Small intestine (tissue), 7 donors: ENCODE results near the gene C6orf120. TPM values are rescaled to one million over a fixed set of nuclear protein-coding genes. Genes with fewer than 3 reads are reported as not detected.

ENCODE experiments used
- DNase-seq, 2 donors: peaks; one replicate each; pipeline versions ENCODE4 v3.0.0 to v3.0.0-alpha.2; 2013
- FAIRE-seq: peaks from 2 replicates; lab custom pipeline; 2012; peaks lifted over from hg19 to GRCh38; lab: Jason Lieb, UNC
- H3K27ac ChIP-seq, 3 donors: one replicate each; pipeline ENCODE4 v1.5.1; 2013; ENCODE audit warnings: low read length in 2 of 3, mild to moderate bottlenecking in 2 of 3, control low read depth in 1 of 3, inconsistent platforms in 1 of 3, low read depth in 1 of 3, moderate library complexity in 1 of 3
- H3K27me3 ChIP-seq, 3 donors: one replicate each; pipeline ENCODE4 v1.6.1; 2013; ENCODE audit warnings: low read length in 3 of 3, inconsistent platforms in 1 of 3; ENCODE audit not compliant: control insufficient read depth in 3 of 3, insufficient read depth in 3 of 3
- H3K36me3 ChIP-seq, 3 donors: one replicate each; pipeline ENCODE4 v1.6.1; 2013; ENCODE audit warnings: low read length in 3 of 3, inconsistent platforms in 1 of 3, low read depth in 1 of 3, mild to moderate bottlenecking in 1 of 3, moderate library complexity in 1 of 3; ENCODE audit not compliant: control insufficient read depth in 3 of 3, insufficient read depth in 2 of 3
- H3K4me1 ChIP-seq, 3 donors: one replicate each; pipeline ENCODE4 v1.6.1; 2013; ENCODE audit warnings: low read length in 2 of 3, inconsistent platforms in 1 of 3, low read depth in 1 of 3, mild to moderate bottlenecking in 1 of 3, moderate library complexity in 1 of 3; ENCODE audit not compliant: control insufficient read depth in 3 of 3, insufficient read depth in 2 of 3
- H3K4me3 ChIP-seq, 3 donors: one replicate each; pipeline ENCODE4 v1.5.1; 2013; ENCODE audit warnings: low read length in 3 of 3, control low read depth in 1 of 3, inconsistent platforms in 1 of 3, low read depth in 1 of 3, mild to moderate bottlenecking in 1 of 3, moderate library complexity in 1 of 3
- H3K9me3 ChIP-seq, 2 donors: one replicate each; pipeline ENCODE4 v1.6.1; 2013; ENCODE audit warnings: low read depth in 1 of 2, low read length in 1 of 2; ENCODE audit not compliant: control insufficient read depth in 2 of 2, insufficient read depth in 1 of 2
- WGBS, 3 donors: extraction: QIAGEN DNeasy Blood & Tissue Kit; methylation state at CpG; one replicate each; pipeline ENCODE4 v1.1.7; 2013; 5-methylcytosine and 5-hydroxymethylcytosine counted together
- polyA plus RNA-seq, 4 donors: library from polyadenylated mRNA; stranded (reverse) in 3 of 4; unstranded in 1 of 4; fragments of 200-250 nt in 3 of 4; fragments of 120-200 nt in 1 of 4; gene quantifications; one replicate each; pipeline versions ENCODE4 v1.2.1 to v1.2.3, GENCODE V29; 2013
- donor health status: healthy with polysubstance abuse.
- donor health status: control.
- donor health status: control.
- donor health status: Bipolar disorder and iron deficiency.
- donor health status: healthy.

The C6orf120 gene
- polyA plus RNA-seq, 4 donors = 8.4 to 37.9 (median 10.5) TPM

DNA sequence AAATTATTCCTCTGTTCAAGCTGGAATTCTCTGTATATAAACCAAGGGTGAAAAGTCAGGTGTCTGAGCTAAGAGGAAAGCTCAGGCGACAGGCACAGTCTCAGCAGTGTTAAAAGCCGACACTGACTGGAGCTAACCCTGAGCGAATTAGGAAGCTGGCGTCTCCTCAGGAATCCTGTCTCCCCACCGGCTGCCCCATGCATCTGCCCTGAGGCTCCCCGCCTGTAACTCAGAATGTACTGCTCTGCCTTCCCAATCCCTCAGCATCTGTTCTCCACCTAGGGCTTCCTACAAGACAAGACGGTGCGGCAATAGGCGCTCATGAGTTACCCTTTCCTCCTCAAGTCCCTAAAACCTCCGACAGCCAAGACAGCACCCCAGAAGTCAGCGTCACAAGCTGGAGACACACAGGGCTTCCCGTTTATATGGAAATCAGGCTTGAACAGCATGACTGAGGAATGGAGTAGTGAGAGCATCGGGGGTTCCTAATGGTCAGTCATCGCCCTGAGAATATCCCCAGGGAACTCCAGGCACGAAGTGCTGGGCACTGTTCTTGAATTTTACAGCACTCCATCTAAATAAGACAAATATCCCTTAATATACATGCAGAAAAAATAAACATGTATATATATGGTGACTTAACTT is 33.6 kb upstream of the C6orf120 start:
- Histone ChIP-seq H3K27ac (no peak overlapping the region), H3K9me3 (no peaks in the 10 kb centered on the region), H3K4me3 (no peak overlapping the region), H3K4me1 (no peaks in the 10 kb centered on the region), H3K27me3 (no peaks in the 10 kb centered on the region), H3K36me3 (peaks cover 0 to 57% (median 6%) of the 10 kb centered on the region in 3 donors)
- DNase-seq (no peak), FAIRE-seq (no peak)
- 91 to 95% (median 93%) methylated on average over 15 of the region's 15 CpGs for WGBS, 3 donors

DNA sequence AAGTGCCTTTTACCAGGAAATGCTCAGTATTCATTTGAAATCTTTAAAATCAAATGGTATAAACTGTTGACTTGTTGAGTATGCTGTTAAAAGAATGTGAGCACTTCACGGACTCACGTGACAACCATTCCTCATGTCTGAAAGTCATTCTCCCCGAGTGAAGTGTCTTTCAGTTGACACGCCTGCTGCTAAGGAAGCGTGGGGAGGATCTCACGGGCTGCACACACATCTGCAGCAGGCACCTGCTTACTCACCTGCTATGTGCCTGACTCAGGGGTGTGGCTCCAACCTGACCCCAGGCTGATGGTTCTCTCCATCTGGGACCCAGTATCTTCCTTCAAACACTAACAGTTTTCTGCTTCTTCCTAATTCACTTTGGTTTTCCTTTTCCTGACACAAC is 32.8 kb upstream of the C6orf120 start:
- peak overlapping the region in 1 of 3 donors; percentile 22 for H3K27ac ChIP-seq
- no peaks in the 10 kb centered on the region for H3K4me1 ChIP-seq
- no peaks in the 10 kb centered on the region for H3K27me3 ChIP-seq
- H3K36me3 ChIP-seq = peaks cover 0 to 49% (median 6%) of the 10 kb centered on the region in 3 donors
- DNase-seq (no peak), FAIRE-seq (no peak)
- no peaks in the 10 kb centered on the region for H3K9me3 ChIP-seq
- WGBS, 3 donors = 81 to 90% (median 81%) methylated on average over 6 of the region's 6 CpGs
- no peak overlapping the region for H3K4me3 ChIP-seq

DNA sequence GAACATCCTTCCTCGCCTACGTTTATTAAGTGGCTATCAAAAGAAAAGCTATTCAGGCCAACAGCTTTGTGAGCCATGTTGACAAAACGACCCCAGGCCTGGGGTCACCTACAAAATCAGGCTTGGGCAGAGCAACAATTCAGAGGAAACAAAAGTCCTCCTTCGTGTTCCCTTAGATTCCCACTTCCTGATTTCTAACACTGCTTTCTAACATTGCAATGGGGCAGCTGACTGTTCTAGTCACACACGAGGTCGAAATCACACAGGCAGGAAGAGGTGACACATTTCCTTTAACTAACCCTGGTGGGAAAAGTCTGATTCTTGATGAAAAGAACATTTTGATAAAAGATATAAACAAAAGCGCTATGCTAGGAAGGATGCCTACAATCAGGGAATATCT is 32.0 kb upstream of the C6orf120 start:
- WGBS, 3 donors = 61 to 79% (median 78%) methylated on average over 7 of the region's 7 CpGs
- FAIRE-seq (no peak), DNase-seq (no peak)
- peak overlapping the region in 1 of 3 donors; percentile 45 for H3K27ac ChIP-seq
- H3K36me3 ChIP-seq = peaks cover 0 to 45% (median 6%) of the 10 kb centered on the region in 3 donors
- no peaks in the 10 kb centered on the region for H3K4me1 ChIP-seq
- H3K27me3 ChIP-seq = no peaks in the 10 kb centered on the region
- H3K9me3 ChIP-seq = no peaks in the 10 kb centered on the region
- H3K4me3 ChIP-seq = no peak overlapping the region

DNA sequence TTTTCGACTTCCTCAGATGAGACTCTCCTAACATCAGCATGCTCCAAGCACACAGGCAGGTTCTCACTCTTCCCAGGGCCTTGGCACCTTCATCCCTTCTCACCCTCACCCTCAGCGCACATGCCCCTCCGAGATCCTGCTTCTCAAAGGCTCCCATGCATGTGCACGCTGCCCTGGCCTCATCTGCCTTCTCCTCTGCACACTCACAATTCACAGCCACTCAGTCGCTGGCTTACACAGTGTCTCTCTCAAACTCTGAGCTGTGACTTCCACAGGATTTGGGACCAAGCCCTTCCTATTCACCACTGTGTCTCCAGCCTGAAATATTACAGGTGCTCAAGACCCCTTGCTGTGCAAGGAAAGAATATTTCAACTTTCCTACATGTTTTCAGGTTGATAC is 30.4 kb upstream of the C6orf120 start:
- H3K4me3 ChIP-seq = no peak overlapping the region
- no peak overlapping the region for H3K27ac ChIP-seq
- peaks cover 0 to 36% (median 6%) of the 10 kb centered on the region in 3 donors for H3K36me3 ChIP-seq
- no peaks in the 10 kb centered on the region for H3K9me3 ChIP-seq
- DNase-seq (no peak), FAIRE-seq (no peak)
- no peaks in the 10 kb centered on the region for H3K27me3 ChIP-seq
- 96 to 98% (median 97%) methylated on average over 5 of the region's 5 CpGs for WGBS, 3 donors
- H3K4me1 ChIP-seq = no peaks in the 10 kb centered on the region

DNA sequence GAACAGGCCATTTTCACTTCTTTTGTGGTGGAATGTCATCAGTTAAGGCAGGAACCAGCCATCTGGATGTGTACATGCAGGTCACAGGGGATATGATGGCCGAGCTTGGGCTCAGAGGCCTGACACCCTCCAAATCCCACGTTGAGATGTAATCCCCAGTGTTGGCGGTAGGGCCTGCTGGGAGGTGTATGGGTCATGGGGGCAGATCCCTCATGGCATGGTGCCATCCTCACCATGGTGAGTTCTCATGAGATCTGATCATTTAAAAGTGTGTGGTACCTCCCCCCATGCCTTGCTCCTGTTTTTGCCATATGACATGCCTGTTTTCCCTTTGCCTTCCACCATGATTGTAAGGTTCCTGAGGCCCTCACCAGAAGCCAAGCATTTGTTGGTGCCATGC is 26.9 kb upstream of the C6orf120 start:
- Histone ChIP-seq H3K36me3 (peaks cover 0 to 23% (median 4%) of the 10 kb centered on the region in 3 donors), H3K27me3 (no peaks in the 10 kb centered on the region), H3K4me1 (peaks cover 0 to 7% (median 0%) of the 10 kb centered on the region in 3 donors), H3K9me3 (no peaks in the 10 kb centered on the region), H3K27ac (no peak overlapping the region), H3K4me3 (no peak overlapping the region)
- 92 to 95% (median 92%) methylated on average over 3 of the region's 3 CpGs for WGBS, 3 donors
- FAIRE-seq (no peak), DNase-seq (no peak)

DNA sequence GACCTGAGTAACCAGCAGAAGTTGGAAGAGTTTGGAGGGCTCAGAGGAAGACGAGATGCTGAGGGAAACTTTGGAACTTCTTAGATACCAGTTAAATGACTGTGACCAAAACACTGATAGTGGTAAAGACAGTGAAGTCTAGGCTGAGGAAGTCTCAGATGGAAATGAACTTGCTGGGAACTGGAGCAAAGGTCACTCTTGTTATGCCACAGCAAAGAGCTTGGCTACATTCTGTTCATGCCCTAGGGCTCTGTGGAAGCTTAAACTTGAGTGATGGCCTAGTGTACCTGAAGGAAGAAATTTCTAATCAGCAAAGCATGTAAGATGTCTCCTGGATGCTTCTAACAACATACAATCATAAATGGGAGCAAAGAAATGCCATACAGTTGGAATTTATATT is 24.8 kb upstream of the C6orf120 start:
- Histone ChIP-seq H3K27me3 (no peaks in the 10 kb centered on the region), H3K4me1 (peaks cover 0 to 7% (median 0%) of the 10 kb centered on the region in 3 donors), H3K27ac (no peak overlapping the region), H3K36me3 (peaks cover 0 to 19% (median 0%) of the 10 kb centered on the region in 3 donors), H3K4me3 (no peak overlapping the region), H3K9me3 (peaks cover 0 to 11% of the 10 kb centered on the region in 2 donors)
- WGBS, 3 donors = 11 to 58% (median 54%) methylated on average over 1 of the region's 1 CpG
- no peak for FAIRE-seq
- peak; percentile 24 to 56 for DNase-seq

DNA sequence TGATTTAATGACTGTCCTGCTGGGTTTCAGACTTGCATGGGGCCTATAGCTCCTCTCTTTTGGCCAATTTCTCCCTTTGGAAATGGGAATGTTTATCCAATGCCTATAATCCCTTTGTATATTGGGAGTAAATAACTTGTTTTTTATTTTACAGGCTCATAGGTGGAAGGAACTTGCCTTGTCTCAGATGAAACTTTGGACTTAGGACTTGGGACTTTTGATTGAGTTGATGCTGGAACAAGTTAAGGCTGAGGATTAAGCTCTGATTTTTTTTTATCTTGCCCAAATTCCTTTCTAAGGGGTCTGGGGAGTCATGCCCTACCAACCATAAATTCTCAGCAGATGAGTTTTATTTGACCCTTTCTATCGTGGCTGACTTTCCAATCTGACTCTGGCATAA is 23.6 kb upstream of the C6orf120 start:
- Histone ChIP-seq H3K9me3 (peaks cover 0 to 14% of the 10 kb centered on the region in 2 donors), H3K4me1 (peaks cover 0 to 7% (median 0%) of the 10 kb centered on the region in 3 donors), H3K4me3 (no peak overlapping the region), H3K36me3 (peaks cover 0 to 20% (median 0%) of the 10 kb centered on the region in 3 donors), H3K27ac (no peak overlapping the region), H3K27me3 (no peaks in the 10 kb centered on the region)
- WGBS, 3 donors = 40 to 65% (median 64%) methylated on average over 1 of the region's 1 CpG
- FAIRE-seq = no peak
- peak; percentile 14 to 67 for DNase-seq

DNA sequence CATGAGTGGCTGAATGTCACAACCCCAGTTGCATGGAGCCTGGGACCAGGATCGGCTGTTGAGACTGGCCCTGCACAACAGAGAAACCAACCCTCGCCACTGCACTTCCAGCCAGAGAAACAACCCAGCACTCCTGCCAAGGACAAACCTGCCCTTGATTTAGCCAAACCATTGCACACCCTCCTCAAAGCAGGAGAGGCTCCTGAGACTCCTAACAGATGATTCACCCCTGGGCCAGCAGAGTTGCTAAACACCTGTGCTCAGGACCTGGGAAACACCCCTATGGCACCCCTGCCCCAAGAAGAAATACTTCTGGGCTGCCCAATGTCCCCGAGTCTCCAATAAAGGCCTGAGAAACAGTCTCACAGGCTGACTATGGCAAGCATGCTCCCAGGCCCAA is 17.9 kb upstream of the C6orf120 start:
- FAIRE-seq (no peak), DNase-seq (no peak)
- Histone ChIP-seq H3K4me3 (no peak overlapping the region), H3K27ac (no peak overlapping the region), H3K36me3 (peaks cover 0 to 30% (median 2%) of the 10 kb centered on the region in 3 donors), H3K4me1 (no peaks in the 10 kb centered on the region), H3K9me3 (peaks cover 0 to 36% of the 10 kb centered on the region in 2 donors), H3K27me3 (no peaks in the 10 kb centered on the region)
- 88 to 100% (median 98%) methylated on average over 3 of the region's 3 CpGs for WGBS, 3 donors
